Renal cortex interstitium (tissue), 11 donors: ENCODE measurements around the gene C14orf119. TPM values are rescaled to one million over a fixed set of nuclear protein-coding genes. Genes with fewer than 3 reads are reported as not detected.
"Not testable (repeated sequence)": the region's sequence is repeated elsewhere in the genome, so short reads cannot be mapped to it uniquely, and the experiment has no call there.

Source experiments
- DNase-seq, 11 donors: peaks; one replicate each; pipeline ENCODE4 v3.0.0-alpha.2; 2013; ENCODE audit warnings: low read depth in 9 of 11, low spot score in 4 of 11; ENCODE audit errors: extremely low read depth in 1 of 11
- polyA plus RNA-seq, 3 donors: library from polyadenylated mRNA; unstranded; fragments of 120-200 nt; gene quantifications; one replicate each; pipeline ENCODE4 v1.2.1, GENCODE V29; 2013; ENCODE audit not compliant: insufficient read length in 3 of 3

The C14orf119 gene
- polyA plus RNA-seq, 3 donors = 68.8 to 88.5 (median 86.0) TPM

DNA sequence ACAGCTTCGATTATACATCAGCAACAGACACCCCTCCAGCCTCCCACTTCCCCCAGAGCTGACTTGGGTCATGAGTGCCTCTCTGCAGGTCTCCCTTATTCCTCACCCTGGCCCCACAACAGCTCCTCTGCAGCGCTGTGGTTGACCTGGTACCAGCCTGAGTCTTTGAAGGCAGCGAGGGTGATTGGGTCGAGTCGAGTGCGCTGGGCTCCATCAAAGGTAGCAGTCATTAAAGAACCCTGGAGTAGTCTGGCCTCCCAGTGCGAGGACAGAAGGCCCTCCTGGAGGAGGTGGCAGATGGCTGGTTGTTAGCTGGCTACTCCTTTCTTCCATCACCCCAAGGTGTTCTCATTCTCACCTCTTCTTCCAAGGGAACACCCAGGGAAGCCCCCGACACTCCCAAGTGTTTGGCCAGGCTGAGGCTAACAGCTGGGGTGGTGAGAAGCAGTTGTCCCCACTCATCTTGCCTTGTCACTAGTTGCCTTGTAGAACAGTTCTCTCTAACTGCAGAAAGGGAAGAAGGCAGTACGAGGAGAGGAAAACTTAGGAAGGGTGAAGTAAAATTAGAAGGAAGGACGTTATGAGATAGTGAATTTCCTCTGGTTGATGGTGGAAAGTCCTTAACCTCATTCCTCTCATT lies 6.8 kb downstream of the C14orf119 start:
- DNase-seq = no peak

DNA sequence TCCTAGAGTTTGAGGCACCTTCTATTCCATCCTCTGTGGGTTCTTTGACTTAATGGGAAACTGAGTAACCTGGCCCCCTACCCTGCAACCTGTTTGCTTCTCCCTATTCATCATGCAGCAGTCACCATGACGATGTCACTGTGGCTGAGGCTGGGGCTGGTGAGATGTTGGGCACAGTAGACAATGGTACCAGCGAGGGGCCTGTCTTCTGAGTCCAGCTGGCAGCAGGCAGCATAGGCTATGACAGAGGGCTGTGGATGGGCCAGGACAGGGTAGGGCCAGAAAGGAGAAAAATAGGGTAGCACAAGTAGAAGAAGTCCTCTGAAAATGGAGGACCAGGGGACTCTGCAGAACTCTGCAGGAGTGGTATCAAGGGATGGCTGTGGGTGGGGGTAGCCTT lies 7.5 kb downstream of the C14orf119 start:
- no peak for DNase-seq

DNA sequence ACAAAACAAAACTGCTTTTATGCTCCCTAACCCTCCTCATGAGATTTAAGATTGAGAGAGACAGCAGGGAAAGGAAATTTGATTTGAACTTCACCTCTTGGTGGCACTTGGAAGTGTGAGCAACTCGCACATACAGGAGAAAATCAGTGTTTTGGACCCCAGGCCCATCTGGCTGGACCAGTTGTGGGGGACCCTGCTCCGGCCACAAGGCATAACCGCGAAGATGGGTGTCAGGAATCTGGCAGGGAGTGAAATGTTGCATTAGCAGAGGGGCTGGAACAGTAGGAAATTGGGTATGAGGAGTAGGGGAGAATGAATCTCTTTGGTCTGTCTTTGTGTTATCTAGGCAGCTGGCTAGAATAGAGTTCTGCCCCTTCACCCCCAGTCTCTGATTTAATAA lies 8.3 kb downstream of the C14orf119 start:
- no peak for DNase-seq

DNA sequence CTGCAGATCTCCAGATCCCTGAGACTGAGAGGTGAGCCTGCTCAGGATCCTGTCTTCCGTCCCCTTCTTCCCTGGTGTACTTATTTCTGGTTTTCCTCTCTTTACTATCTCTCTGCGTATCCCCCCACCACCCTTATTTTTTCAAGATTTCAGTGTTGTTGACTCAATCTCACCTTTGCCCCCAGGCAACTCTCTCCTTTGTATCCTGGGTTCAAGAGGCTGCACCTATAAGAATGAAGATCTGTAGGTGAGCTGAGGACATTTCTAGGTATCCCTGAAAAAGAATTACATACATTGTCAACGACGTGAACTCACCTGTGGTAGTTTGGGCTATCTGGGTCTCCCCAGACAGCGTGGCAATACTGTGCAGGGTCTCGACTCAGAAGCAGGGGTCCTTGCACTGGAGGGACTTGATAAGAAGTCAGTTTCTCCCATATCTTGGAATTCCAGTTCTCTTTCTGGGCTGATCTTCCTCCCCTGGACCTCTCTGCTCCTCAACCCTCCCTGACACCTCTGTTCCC lies 8.8 kb downstream of the C14orf119 start:
- DNase-seq = no peak

GRCh38 chr14:23104591-23105347 lies 9.5 kb downstream of the C14orf119 start, which contains the start of gene CIROP:
Gene CIROP, minus strand, starts transcription at chr14:23104989. Its CDS starts 69 bp downstream, at chr14:23104920.
- DNase-seq = no peak

DNA sequence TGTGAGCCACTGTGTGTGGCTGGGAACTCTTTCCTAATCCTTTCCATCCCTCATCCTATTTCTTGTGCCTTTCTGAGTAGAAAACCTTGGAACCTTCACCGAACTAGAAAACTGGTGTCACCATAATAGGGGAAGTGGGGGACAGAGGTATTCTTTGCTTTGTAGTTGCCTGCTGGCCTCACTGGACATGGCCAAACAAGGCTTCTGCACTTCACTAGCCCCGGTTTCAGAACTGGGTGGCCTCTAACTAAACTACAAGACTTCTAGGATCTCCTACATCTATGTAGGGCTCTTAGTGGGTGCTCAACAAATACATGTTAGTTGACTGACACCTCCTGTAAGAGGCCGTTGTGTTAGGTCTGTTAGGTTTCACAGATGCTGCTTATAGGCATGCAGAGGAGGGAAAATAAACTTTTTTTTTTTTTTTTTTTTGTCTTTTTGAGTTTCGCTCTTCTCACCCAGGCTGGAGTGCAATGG lies 10.1 kb downstream of the C14orf119 start:
- no peak for DNase-seq

DNA sequence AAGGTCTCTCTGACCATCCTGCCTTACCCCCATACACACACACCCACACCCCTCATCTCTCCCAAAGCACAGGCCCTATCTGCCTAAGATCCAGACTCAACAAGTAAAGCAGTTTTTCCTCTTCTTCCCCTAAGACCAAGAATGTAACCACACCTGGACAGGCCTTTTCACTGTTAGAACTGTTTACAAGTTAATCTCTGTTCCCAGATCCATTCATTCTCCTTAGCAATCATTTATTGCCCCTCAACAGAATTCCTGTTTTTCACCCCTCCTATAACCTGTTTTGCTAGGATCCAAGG lies 11.4 kb downstream of the C14orf119 start:
- no peak for DNase-seq

GRCh38 chr14:23107620-23108019 lies 12.3 kb downstream of the C14orf119 start:
- DNase-seq = not testable (repeated sequence)

- DNase-seq = not testable (repeated sequence)
Measured at GRCh38 chr14:23108169-23108568, 12.9 kb downstream of the C14orf119 start.

DNA sequence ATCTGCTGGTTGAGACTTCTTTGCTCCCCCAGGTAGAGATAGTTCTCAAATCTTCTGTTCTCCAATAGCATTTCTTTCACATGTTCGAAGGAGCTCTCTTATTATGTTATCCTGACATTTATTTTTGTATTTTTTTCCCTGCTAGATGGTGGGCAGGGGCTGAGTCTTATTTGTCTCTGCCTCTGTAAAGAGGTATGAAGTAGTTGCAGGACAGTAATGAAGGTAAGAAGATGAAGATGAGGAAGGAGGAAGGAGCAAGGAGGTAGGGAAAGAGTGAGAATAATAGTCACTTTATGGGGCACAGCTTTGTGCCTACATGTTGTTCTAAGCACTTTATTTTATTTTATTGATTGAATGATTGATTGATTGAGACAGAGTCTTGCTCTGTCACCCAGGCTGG lies 14.5 kb downstream of the C14orf119 start:
- DNase-seq = no peak

- DNase-seq = no peak
Measured at GRCh38 chr14:23110579-23111365, 15.5 kb downstream of the C14orf119 start.

- no peak for DNase-seq
Measured at GRCh38 chr14:23112359-23113178, 17.3 kb downstream of the C14orf119 start.

DNA sequence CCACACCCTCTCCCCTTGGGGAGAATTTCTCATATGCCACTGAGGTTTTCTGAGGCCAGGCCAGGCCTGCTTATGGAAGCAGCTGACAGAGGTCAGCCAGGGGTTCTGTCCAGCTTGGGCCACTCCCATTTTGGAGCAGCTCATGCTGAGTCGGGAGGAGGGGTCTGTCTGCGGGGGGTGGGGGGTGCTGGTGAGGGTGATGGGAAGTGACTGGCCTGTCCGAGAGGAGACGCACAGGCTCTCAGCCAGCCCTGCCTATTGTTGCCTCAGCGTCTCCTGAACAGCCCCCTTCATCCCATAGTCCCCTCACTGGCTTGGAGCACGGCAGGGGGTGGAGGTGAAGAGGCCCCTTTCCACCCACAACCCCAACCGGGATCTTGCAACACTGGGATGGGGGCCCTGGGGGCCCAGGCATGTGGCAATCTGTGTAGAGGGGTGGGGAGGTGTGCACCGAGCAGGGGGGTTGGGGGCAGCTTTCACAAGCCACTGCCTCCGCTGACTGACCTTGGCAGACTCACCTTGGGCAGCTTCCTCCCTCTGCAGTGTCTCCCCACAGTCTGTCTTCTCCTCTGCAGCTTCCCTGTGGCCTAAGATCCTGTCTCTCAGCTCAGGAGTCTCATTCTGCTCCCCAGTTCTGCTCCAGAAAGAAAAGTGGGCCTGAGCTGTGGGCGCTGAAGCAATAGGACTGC lies 18.3 kb downstream of the C14orf119 start:
- peak in 2 of 11 donors; percentile 27 to 40 for DNase-seq

- DNase-seq = no peak
Measured at GRCh38 chr14:23114120-23114458, 18.8 kb downstream of the C14orf119 start.

GRCh38 chr14:23114669-23115038 lies 19.3 kb downstream of the C14orf119 start:
- no peak for DNase-seq

DNA sequence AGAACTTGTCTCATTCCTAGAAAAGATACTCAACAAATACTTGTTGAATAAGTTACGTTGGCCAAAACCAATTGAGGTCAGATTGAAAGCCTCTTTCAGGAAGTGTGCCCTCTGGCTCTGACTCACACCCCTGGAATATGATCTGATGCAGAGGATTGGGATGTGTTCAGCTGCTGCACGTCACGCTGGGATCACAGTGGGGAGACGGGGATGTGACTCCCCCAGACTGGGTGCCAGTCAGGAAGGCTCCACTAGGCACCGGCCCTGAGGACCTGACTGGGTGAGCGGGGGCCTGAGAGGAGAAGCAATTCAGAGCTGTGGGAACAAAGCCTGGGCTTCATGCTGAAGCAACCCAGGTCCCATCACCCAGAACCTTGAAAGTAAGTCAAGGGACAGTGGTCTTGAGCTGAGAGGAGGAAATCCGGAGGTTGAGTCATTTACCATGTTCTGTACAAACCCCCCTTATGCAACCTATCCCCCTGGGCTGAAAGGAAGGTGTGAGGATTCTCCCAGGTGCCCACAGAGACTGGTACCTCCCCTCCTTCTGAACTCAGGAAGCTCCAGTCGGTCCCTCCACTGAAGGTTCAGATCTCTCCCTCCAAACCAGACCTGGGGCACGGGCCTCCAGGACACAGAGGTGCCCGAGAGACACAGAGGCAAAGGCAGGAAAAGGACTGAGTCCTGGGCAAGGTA lies 19.9 kb downstream of the C14orf119 start:
- no peak for DNase-seq

- no peak for DNase-seq
Measured at GRCh38 chr14:23115918-23116317, 20.6 kb downstream of the C14orf119 start.
